MM.1S (cell line): ENCODE data around the gene CDYL2.

Experiments
- EZH2phosphoT487 ChIP-seq: fragments of 300-600 bp; sonication (generic); IDR thresholded peaks from 2 replicates; pipeline ENCODE4 v1.6.1; 2018; ENCODE audit warnings: antibody characterized with exemption, low read length
- TF ChIP-seq, protein P1 (sequence below): fragments of 300-600 bp; sonication (generic); IDR thresholded peaks from 2 replicates; pipeline ENCODE4 v1.5.1; 2016; ENCODE audit warnings: antibody characterized with exemption, low read length, mixed read lengths

DNA sequence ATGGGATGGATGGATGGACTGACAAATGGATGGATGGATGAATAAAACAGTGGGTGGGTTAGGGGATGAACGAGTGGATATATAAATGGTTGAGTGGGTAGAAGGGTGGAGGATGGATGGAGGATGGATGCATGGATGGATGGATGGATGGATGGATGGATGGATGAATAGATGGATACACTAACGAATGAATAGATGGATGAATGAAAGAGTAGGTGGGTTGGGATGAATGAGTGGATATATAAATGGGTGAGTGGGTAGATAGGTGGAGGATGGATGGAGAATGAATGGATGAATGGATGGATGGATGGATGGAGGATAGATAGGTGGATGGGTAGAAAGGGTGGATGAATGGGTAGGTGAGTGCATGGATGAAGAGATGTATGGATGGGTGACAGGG is 62.1 kb downstream of the CDYL2 start:
- TF ChIP-seq, protein P1, sequence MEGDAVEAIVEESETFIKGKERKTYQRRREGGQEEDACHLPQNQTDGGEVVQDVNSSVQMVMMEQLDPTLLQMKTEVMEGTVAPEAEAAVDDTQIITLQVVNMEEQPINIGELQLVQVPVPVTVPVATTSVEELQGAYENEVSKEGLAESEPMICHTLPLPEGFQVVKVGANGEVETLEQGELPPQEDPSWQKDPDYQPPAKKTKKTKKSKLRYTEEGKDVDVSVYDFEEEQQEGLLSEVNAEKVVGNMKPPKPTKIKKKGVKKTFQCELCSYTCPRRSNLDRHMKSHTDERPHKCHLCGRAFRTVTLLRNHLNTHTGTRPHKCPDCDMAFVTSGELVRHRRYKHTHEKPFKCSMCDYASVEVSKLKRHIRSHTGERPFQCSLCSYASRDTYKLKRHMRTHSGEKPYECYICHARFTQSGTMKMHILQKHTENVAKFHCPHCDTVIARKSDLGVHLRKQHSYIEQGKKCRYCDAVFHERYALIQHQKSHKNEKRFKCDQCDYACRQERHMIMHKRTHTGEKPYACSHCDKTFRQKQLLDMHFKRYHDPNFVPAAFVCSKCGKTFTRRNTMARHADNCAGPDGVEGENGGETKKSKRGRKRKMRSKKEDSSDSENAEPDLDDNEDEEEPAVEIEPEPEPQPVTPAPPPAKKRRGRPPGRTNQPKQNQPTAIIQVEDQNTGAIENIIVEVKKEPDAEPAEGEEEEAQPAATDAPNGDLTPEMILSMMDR: no peak
- no peak for TF ChIP-seq EZH2phosphoT487
